Upper lobe of right lung (tissue), 1 donor: ENCODE data around the gene CEBPZOS. TPM values are rescaled to one million over a fixed set of nuclear protein-coding genes. Genes with fewer than 3 reads are reported as not detected.

Source experiments
- ATAC-seq: fragments of 200-7000 bp; cut with Tn5 transposase; one replicate; pipeline ENCODE4 v1.9.1; 2020; ENCODE audit warnings: mild to moderate bottlenecking, moderate library complexity
- DNase-seq: peaks from one replicate; pipeline ENCODE4 v3.0.0-alpha.2; 2020
- H3K27ac ChIP-seq: fragments of 200-600 bp; one replicate; pipeline ENCODE4 v1.8.0; 2022
- H3K27me3 ChIP-seq: fragments of 200-600 bp; one replicate; pipeline ENCODE4 v1.8.0; 2022; ENCODE audit warnings: mild to moderate bottlenecking
- H3K36me3 ChIP-seq: fragments of 200-600 bp; one replicate; pipeline ENCODE4 v1.8.0; 2022
- H3K4me1 ChIP-seq: fragments of 200-600 bp; one replicate; pipeline ENCODE4 v1.8.0; 2022
- H3K4me3 ChIP-seq: fragments of 200-600 bp; one replicate; pipeline ENCODE4 v1.8.0; 2022; ENCODE audit warnings: mild to moderate bottlenecking
- H3K9me3 ChIP-seq: fragments of 200-600 bp; one replicate; pipeline ENCODE4 v1.8.0; 2022
- intact Hi-C: fragments of 100-400 bp; cut with DNase I; formaldehyde crosslinking; loops from one replicate; pipeline ENCODE4 v1.11.0; 2022
- total RNA-seq: library from RNA; stranded (reverse); fragmentation: NEBNext Ultra II Directional; extraction: Animal tissue kit (Norgen Biotek cat#: 25700); gene quantifications from one replicate; pipeline ENCODE4 v1.2.1, GENCODE V29; 2021
- TF ChIP-seq, protein P1 (sequence below): fragments of 200-600 bp; IDR thresholded peaks from one replicate; pipeline ENCODE4 v1.8.0; 2022; ENCODE audit warnings: antibody characterized with exemption
- donor health status: DM: no; HTN: yes; CAD: no; lungs with severe emphysema.

Gene CEBPZOS
- total RNA-seq, 1 donor from 2014 or later, result 38.8 TPM

DNA sequence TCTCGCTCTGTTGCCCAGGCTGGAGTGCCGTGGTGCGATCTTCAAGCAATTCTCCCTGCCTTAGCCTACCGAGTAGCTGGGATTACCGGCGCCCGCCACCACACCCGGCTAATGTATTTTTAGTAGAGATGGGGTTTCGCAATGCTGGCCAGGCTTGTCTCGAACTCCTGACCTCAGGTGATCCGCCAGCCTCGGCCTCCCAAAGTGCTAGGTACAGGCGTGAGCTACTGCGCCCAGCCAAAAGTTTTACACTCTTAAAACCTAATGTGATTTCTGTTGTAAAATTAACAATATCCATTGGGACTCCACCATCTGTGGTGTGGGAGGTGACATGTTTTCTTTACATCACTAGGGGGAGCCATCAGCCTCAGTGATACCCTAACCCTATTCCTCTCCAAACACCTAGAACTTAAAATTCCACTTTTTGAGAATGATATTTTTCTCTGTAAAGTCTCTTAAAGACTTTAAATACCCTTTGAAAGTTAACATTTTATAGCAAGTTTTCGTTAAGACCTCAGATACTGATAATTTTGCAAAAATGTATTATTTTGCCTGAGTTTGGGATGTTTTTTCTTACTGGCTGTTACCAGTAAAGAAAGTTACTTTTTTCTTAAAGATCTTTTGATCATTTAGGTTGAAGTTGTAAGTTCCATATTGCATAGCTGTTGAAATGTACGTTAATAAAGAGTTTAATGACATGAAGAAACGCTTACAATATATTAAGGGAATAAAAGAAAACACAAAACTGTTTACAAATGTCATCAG is 27.9 kb upstream of the CEBPZOS start:
- Histone ChIP-seq H3K27me3 (no peaks in the 10 kb centered on the region), H3K4me3 (no peak overlapping the region)

DNA sequence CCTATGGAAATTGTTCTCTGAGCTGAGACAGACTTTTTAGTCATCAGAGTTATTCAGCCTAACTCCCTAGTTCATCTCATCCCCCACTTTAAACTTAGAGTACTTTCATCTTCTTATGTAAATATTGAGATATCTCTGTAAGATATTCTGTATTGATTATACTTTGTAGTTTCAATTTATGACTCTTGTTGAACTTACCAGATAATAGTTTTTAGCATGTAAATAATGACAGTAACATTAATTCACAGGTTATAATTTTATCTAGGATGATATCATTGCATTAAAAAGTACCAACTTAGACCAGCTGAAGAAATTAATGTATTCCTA is 24.7 kb upstream of the CEBPZOS start:
- DNase-seq, result no peak
- ATAC-seq, result no peak
- intact Hi-C loops, result no loop called here
- no peaks in the 10 kb centered on the region for H3K36me3 ChIP-seq
- H3K4me3 ChIP-seq, result no peak overlapping the region
- no peaks in the 10 kb centered on the region for H3K4me1 ChIP-seq
- TF ChIP-seq, protein P1, sequence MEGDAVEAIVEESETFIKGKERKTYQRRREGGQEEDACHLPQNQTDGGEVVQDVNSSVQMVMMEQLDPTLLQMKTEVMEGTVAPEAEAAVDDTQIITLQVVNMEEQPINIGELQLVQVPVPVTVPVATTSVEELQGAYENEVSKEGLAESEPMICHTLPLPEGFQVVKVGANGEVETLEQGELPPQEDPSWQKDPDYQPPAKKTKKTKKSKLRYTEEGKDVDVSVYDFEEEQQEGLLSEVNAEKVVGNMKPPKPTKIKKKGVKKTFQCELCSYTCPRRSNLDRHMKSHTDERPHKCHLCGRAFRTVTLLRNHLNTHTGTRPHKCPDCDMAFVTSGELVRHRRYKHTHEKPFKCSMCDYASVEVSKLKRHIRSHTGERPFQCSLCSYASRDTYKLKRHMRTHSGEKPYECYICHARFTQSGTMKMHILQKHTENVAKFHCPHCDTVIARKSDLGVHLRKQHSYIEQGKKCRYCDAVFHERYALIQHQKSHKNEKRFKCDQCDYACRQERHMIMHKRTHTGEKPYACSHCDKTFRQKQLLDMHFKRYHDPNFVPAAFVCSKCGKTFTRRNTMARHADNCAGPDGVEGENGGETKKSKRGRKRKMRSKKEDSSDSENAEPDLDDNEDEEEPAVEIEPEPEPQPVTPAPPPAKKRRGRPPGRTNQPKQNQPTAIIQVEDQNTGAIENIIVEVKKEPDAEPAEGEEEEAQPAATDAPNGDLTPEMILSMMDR, result no peak
- no peak overlapping the region for H3K27ac ChIP-seq
- H3K27me3 ChIP-seq, result no peaks in the 10 kb centered on the region
- H3K9me3 ChIP-seq, result no peaks in the 10 kb centered on the region

More for the DNA sequence above, 27.9 kb upstream of the CEBPZOS start:
- intact Hi-C loops, result no loop called here
- Histone ChIP-seq H3K27ac (no peak overlapping the region), H3K36me3 (no peaks in the 10 kb centered on the region), H3K9me3 (peaks cover 6% of the 10 kb centered on the region), H3K4me1 (no peaks in the 10 kb centered on the region)
- TF ChIP-seq, protein P1, result peak; percentile 71
- DNase-seq (no peak), ATAC-seq (peak; percentile 92)

DNA sequence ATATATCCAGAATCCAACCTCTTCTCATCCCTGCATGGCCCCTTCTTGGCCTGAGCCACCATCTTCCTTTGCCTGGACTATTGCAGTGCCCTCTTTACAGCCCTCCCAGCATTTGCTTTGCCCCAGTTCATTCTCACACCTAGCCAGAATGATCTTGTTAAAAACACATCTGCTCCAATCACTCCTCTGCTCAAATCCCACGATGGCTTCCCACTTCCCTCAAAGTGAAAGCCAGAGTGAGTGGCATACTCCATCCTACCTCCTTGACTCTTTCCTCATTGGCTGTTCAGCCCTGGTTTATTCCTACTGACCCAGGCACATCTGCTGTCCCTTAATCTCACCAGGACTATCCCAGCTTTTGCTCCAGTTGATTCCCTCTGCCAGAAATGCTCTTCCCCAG is 22.6 kb upstream of the CEBPZOS start:
- intact Hi-C loops, result no loop called here
- Histone ChIP-seq H3K9me3 (no peaks in the 10 kb centered on the region), H3K4me1 (no peaks in the 10 kb centered on the region), H3K27me3 (no peaks in the 10 kb centered on the region), H3K27ac (no peak overlapping the region), H3K36me3 (no peaks in the 10 kb centered on the region), H3K4me3 (no peak overlapping the region)
- TF ChIP-seq, protein P1, result no peak
- no peak for ATAC-seq
- DNase-seq, result no peak

DNA sequence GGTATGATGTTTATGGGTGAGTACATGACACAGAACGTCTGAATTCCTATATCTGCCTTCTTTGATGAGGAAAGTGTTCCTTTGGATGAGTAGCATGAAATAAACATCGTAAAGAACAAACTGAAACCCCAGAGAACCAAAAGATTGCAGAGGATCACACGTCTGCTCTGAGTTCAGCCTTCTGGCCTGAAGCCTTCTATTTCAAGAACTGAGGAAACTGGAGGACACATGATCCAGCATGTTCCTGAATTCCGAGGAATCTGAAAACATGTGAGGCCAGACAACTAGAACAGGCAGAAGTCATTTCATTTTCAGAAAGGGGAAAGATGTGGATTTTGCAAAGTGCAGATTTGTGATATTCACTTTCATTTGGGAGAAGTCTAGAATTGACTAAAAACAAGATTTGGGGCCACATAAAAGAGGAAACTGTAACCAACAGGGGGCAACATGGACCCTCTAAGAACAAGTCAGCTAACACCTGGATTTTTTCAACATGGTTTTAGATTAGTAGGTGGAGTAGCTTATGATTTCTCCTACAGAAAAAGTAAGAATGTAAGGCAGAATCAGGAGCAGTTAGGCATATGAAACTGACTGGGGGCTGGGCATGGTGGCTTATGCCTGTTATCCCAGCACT is 16.2 kb upstream of the CEBPZOS start:
- intact Hi-C loops, result no loop called here
- Histone ChIP-seq H3K4me3 (no peak overlapping the region), H3K27me3 (no peaks in the 10 kb centered on the region), H3K9me3 (no peaks in the 10 kb centered on the region), H3K36me3 (no peaks in the 10 kb centered on the region), H3K4me1 (no peaks in the 10 kb centered on the region), H3K27ac (no peak overlapping the region)
- TF ChIP-seq, protein P1, result no peak
- DNase-seq (no peak), ATAC-seq (peak; percentile 77)

DNA sequence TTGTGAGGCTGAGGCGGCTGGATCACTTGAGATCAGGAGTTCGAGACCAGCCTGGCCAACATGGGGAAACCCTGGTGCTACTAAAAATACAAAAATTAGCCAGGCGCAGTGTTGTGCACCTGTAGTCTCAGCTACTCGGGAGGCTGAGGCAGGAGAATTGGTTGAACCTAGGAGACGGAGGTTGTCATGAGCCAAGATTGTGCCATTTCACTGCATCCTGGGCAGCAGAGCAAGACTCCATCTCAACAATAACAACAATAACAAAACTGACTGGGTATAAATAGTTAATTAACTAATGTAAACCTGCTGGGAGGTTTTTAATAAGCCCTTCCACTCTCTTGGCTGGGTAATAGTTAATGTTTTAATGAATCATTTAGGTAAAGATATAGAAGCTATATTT is 15.7 kb upstream of the CEBPZOS start:
- no peaks in the 10 kb centered on the region for H3K27me3 ChIP-seq
- no peaks in the 10 kb centered on the region for H3K4me1 ChIP-seq
- DNase-seq, result no peak
- no peaks in the 10 kb centered on the region for H3K36me3 ChIP-seq
- no peaks in the 10 kb centered on the region for H3K9me3 ChIP-seq
- TF ChIP-seq, protein P1, result no peak
- H3K4me3 ChIP-seq, result no peak overlapping the region
- ATAC-seq, result no peak
- intact Hi-C loops, result no loop called here
- H3K27ac ChIP-seq, result no peak overlapping the region
